Activated T-helper 1 cell treated with anti-CD3 and anti-CD28 coated beads, Interleukin-12 subunit alpha, Interleukin-12 subunit beta, Interleukin-2, Interleukin-4 antibody, amounts not matched to agents 30 ng/mL and 10 ng/mL and 1 ng/mL, durations not matched to agents 14 hours and 24 hours and 36 hours (primary cell): Measurements from ENCODE around the gene NCAPH2. TPM values are rescaled to one million over a fixed set of nuclear protein-coding genes. Genes with fewer than 3 reads are reported as not detected.

Experiments
- DNase-seq: peaks from one replicate; pipeline ENCODE4 v3.0.0; 2021; ENCODE audit warnings: low spot score
- H3K27ac Mint-ChIP-seq: one replicate; pipeline ENCODE4 v1.8.0; 2021; ENCODE audit warnings: mild to moderate bottlenecking, mixed read lengths
- H3K27me3 Mint-ChIP-seq: one replicate; pipeline ENCODE4 v1.8.0; 2022; ENCODE audit warnings: mild to moderate bottlenecking, moderate library complexity, mixed read lengths; ENCODE audit not compliant: insufficient read depth
- H3K36me3 Mint-ChIP-seq: one replicate; pipeline ENCODE4 v1.8.0; 2021; ENCODE audit warnings: low read depth, mixed read lengths
- H3K4me1 Mint-ChIP-seq: one replicate; pipeline ENCODE4 v1.8.0; 2021; ENCODE audit warnings: low read depth, mixed read lengths
- H3K4me3 Mint-ChIP-seq: one replicate; pipeline ENCODE4 v1.8.0; 2021; ENCODE audit warnings: mild to moderate bottlenecking, moderate library complexity, mixed read lengths
- H3K9me3 Mint-ChIP-seq: one replicate; pipeline ENCODE4 v1.8.0; 2021; ENCODE audit warnings: mixed read lengths
- intact Hi-C: fragments of 100-400 bp; cut with micrococcal nuclease; formaldehyde crosslinking; loops from one replicate; pipeline ENCODE4 v1.15.1; 2024
- total RNA-seq: library from RNA; stranded (reverse); gene quantifications from 2 replicates; pipeline ENCODE4 v1.2.3, GENCODE V29; 2022

Gene NCAPH2
- total RNA-seq, 1 donor from 2014 or later, result 133 TPM

GRCh38 chr22:50564289-50564688 lies 56.3 kb downstream of the NCAPH2 start:
- H3K36me3 Mint-ChIP-seq, result peaks cover 7% of the 10 kb centered on the region
- H3K27me3 Mint-ChIP-seq, result peaks cover 9% of the 10 kb centered on the region
- no peak overlapping the region for H3K27ac Mint-ChIP-seq
- no peaks in the 10 kb centered on the region for H3K9me3 Mint-ChIP-seq
- intact Hi-C loops, result no loop called here
- peaks cover 20% of the 10 kb centered on the region for H3K4me1 Mint-ChIP-seq
- no peak overlapping the region for H3K4me3 Mint-ChIP-seq
- DNase-seq, result no peak

GRCh38 chr22:50567721-50568252 lies 59.8 kb downstream of the NCAPH2 start:
- peaks cover 3% of the 10 kb centered on the region for H3K27me3 Mint-ChIP-seq
- H3K9me3 Mint-ChIP-seq, result no peaks in the 10 kb centered on the region
- DNase-seq, result no peak
- H3K27ac Mint-ChIP-seq, result no peak overlapping the region
- intact Hi-C loops, result no loop called here
- H3K36me3 Mint-ChIP-seq, result peaks cover 25% of the 10 kb centered on the region
- no peak overlapping the region for H3K4me3 Mint-ChIP-seq
- peaks cover 9% of the 10 kb centered on the region for H3K4me1 Mint-ChIP-seq

- no peak overlapping the region for H3K27ac Mint-ChIP-seq
- intact Hi-C loops, result no loop called here
- peaks cover under 1% of the 10 kb centered on the region for H3K4me1 Mint-ChIP-seq
- H3K9me3 Mint-ChIP-seq, result no peaks in the 10 kb centered on the region
- no peak for DNase-seq
- H3K27me3 Mint-ChIP-seq, result peaks cover 3% of the 10 kb centered on the region
- H3K36me3 Mint-ChIP-seq, result peaks cover 27% of the 10 kb centered on the region
- no peak overlapping the region for H3K4me3 Mint-ChIP-seq
Observed at GRCh38 chr22:50568626-50569025, 60.6 kb downstream of the NCAPH2 start.

- Mint-ChIP-seq H3K9me3 (no peaks in the 10 kb centered on the region), H3K4me3 (no peak overlapping the region), H3K27ac (no peak overlapping the region), H3K4me1 (no peaks in the 10 kb centered on the region), H3K36me3 (peaks cover 27% of the 10 kb centered on the region), H3K27me3 (peaks cover 3% of the 10 kb centered on the region)
- intact Hi-C loops, result no loop called here
- DNase-seq, result no peak
Observed at GRCh38 chr22:50569041-50569459, 61.0 kb downstream of the NCAPH2 start.

GRCh38 chr22:50569896-50570535 lies 62.0 kb downstream of the NCAPH2 start:
- H3K36me3 Mint-ChIP-seq, result peaks cover 27% of the 10 kb centered on the region
- H3K9me3 Mint-ChIP-seq, result no peaks in the 10 kb centered on the region
- H3K4me1 Mint-ChIP-seq, result no peaks in the 10 kb centered on the region
- no peak for DNase-seq
- no peak overlapping the region for H3K4me3 Mint-ChIP-seq
- intact Hi-C loops, result no loop called here
- H3K27me3 Mint-ChIP-seq, result peaks cover 3% of the 10 kb centered on the region
- H3K27ac Mint-ChIP-seq, result no peak overlapping the region

- Mint-ChIP-seq H3K9me3 (no peaks in the 10 kb centered on the region), H3K4me3 (no peak overlapping the region), H3K36me3 (peaks cover 33% of the 10 kb centered on the region), H3K27ac (no peak overlapping the region), H3K27me3 (peaks cover 3% of the 10 kb centered on the region), H3K4me1 (no peaks in the 10 kb centered on the region)
- no peak for DNase-seq
- intact Hi-C loops, result no loop called here
Observed at GRCh38 chr22:50570861-50571260, 62.8 kb downstream of the NCAPH2 start.

GRCh38 chr22:50571264-50572175 lies 63.5 kb downstream of the NCAPH2 start:
- Mint-ChIP-seq H3K27me3 (peaks cover under 1% of the 10 kb centered on the region), H3K9me3 (no peaks in the 10 kb centered on the region), H3K36me3 (peaks cover 38% of the 10 kb centered on the region), H3K4me1 (no peaks in the 10 kb centered on the region), H3K27ac (no peak overlapping the region), H3K4me3 (no peak overlapping the region)
- no peak for DNase-seq
- intact Hi-C loops, result no loop called here

- no peak overlapping the region for H3K4me3 Mint-ChIP-seq
- H3K36me3 Mint-ChIP-seq, result peaks cover 38% of the 10 kb centered on the region
Observed at GRCh38 chr22:50572965-50573364, 64.9 kb downstream of the NCAPH2 start.

GRCh38 chr22:50573491-50574382 lies 65.7 kb downstream of the NCAPH2 start:
- no peak for DNase-seq
- no peaks in the 10 kb centered on the region for H3K27me3 Mint-ChIP-seq
- H3K9me3 Mint-ChIP-seq, result no peaks in the 10 kb centered on the region
- no peak overlapping the region for H3K4me3 Mint-ChIP-seq
- peaks cover 38% of the 10 kb centered on the region for H3K36me3 Mint-ChIP-seq
- no peaks in the 10 kb centered on the region for H3K4me1 Mint-ChIP-seq
- H3K27ac Mint-ChIP-seq, result no peak overlapping the region
- intact Hi-C loops, result no loop called here

More at GRCh38 chr22:50572965-50573364, 64.9 kb downstream of the NCAPH2 start:
- DNase-seq, result no peak
- Mint-ChIP-seq H3K9me3 (no peaks in the 10 kb centered on the region), H3K4me1 (no peaks in the 10 kb centered on the region), H3K27ac (no peak overlapping the region), H3K27me3 (no peaks in the 10 kb centered on the region)
- intact Hi-C loops, result no loop called here

- no peak overlapping the region for H3K4me3 Mint-ChIP-seq
- H3K27me3 Mint-ChIP-seq, result no peaks in the 10 kb centered on the region
- H3K27ac Mint-ChIP-seq, result no peak overlapping the region
- intact Hi-C loops, result no loop called here
- no peaks in the 10 kb centered on the region for H3K4me1 Mint-ChIP-seq
- H3K36me3 Mint-ChIP-seq, result peaks cover 34% of the 10 kb centered on the region
- DNase-seq, result no peak
- no peaks in the 10 kb centered on the region for H3K9me3 Mint-ChIP-seq
Observed at GRCh38 chr22:50574383-50574755, 66.3 kb downstream of the NCAPH2 start.
